WERI-Rb-1 (cell line): Measurements from ENCODE around the gene CDH5.

Source experiments
- DNase-seq: peaks from one replicate; pipeline ENCODE4 v3.0.0-alpha.2; 2020
- H3K27ac ChIP-seq: fragments of 250-450 bp; sonication (Bioruptor Pico); 2 replicates; pipeline ENCODE4 v1.5.1; 2020; ENCODE audit warnings: mild to moderate bottlenecking, moderate library complexity
- H3K27me3 ChIP-seq: fragments of 250-450 bp; sonication (Bioruptor Pico); 2 replicates; pipeline ENCODE4 v1.5.1; 2021; ENCODE audit warnings: mild to moderate bottlenecking, low read depth, moderate library complexity; ENCODE audit not compliant: insufficient read depth, severe bottlenecking
- H3K36me3 ChIP-seq: fragments of 250-450 bp; sonication (Bioruptor Pico); 2 replicates; pipeline ENCODE4 v1.5.1; 2020; ENCODE audit warnings: mild to moderate bottlenecking, moderate library complexity
- H3K4me3 ChIP-seq: 2 replicates; pipeline ENCODE4 v1.5.1; 2011; ENCODE audit warnings: low read depth, mild to moderate bottlenecking, control low read depth, low read length
- H3K9me3 ChIP-seq: fragments of 250-450 bp; sonication (Bioruptor Pico); 2 replicates; pipeline ENCODE4 v1.5.1; 2021; ENCODE audit warnings: mild to moderate bottlenecking, moderate library complexity; ENCODE audit not compliant: severe bottlenecking
- CTCF ChIP-seq: IDR thresholded peaks from 2 replicates; pipeline ENCODE4 v1.5.1; 2011; ENCODE audit warnings: low read depth, mild to moderate bottlenecking, control low read depth, inconsistent platforms, low read length

Gene CDH5

GRCh38 chr16:66358231-66358630 is 8.3 kb upstream of the CDH5 start:
- no peak for DNase-seq
- Histone ChIP-seq H3K4me3 (no peak overlapping the region), H3K27ac (no peak overlapping the region), H3K27me3 (no peaks in the 10 kb centered on the region), H3K36me3 (no peaks in the 10 kb centered on the region), H3K9me3 (no peaks in the 10 kb centered on the region)
- no peak for TF ChIP-seq CTCF

- Histone ChIP-seq H3K36me3 (no peaks in the 10 kb centered on the region), H3K4me3 (no peak overlapping the region), H3K9me3 (no peaks in the 10 kb centered on the region), H3K27ac (no peak overlapping the region), H3K27me3 (no peaks in the 10 kb centered on the region)
- no peak for TF ChIP-seq CTCF
- no peak for DNase-seq
These were observed 7.5 kb upstream of the CDH5 start for GRCh38 chr16:66359012-66359411.

- DNase-seq, result no peak
- Histone ChIP-seq H3K27me3 (no peaks in the 10 kb centered on the region), H3K9me3 (no peaks in the 10 kb centered on the region), H3K4me3 (no peak overlapping the region), H3K27ac (no peak overlapping the region), H3K36me3 (no peaks in the 10 kb centered on the region)
- TF ChIP-seq CTCF, result no peak
These were observed 6.5 kb upstream of the CDH5 start for GRCh38 chr16:66359811-66360608.

- Histone ChIP-seq H3K9me3 (no peaks in the 10 kb centered on the region), H3K4me3 (no peak overlapping the region), H3K27ac (no peak overlapping the region), H3K27me3 (no peaks in the 10 kb centered on the region), H3K36me3 (no peaks in the 10 kb centered on the region)
- no peak for DNase-seq
- TF ChIP-seq CTCF, result no peak
These were observed 5.7 kb upstream of the CDH5 start for GRCh38 chr16:66360624-66361324.

GRCh38 chr16:66361604-66362135 is 4.8 kb upstream of the CDH5 start:
- no peak for TF ChIP-seq CTCF
- no peak overlapping the region for H3K4me3 ChIP-seq
- no peaks in the 10 kb centered on the region for H3K27me3 ChIP-seq
- DNase-seq, result no peak
- no peak overlapping the region for H3K27ac ChIP-seq
- no peaks in the 10 kb centered on the region for H3K9me3 ChIP-seq
- no peaks in the 10 kb centered on the region for H3K36me3 ChIP-seq
